SK-N-SH treated with all-trans-retinoic acid at 6 μM for 48 hours (cell line): ENCODE results near the gene ARRDC1.

ENCODE experiments used
- ARNTL ChIP-seq: fragments of 450-650 bp; formaldehyde crosslinking; IDR thresholded peaks from 2 replicates; pipeline ENCODE4 v1.5.0; 2020; ENCODE audit warnings: low read depth, mild to moderate bottlenecking, moderate library complexity, borderline replicate concordance
- CSDC2 ChIP-seq: fragments of 250-450 bp; sonication (Bioruptor Pico); IDR thresholded peaks from 2 replicates; pipeline ENCODE4 v1.5.0; 2020; ENCODE audit warnings: mild to moderate bottlenecking, moderate library complexity
- GLIS3 ChIP-seq: fragments of 250-450 bp; sonication (Bioruptor Pico); IDR thresholded peaks from 2 replicates; pipeline ENCODE4 v1.5.0; 2020; ENCODE audit warnings: mild to moderate bottlenecking, moderate library complexity
- ISL1 ChIP-seq: fragments of 250-450 bp; sonication (Bioruptor Pico); IDR thresholded peaks from 2 replicates; pipeline ENCODE4 v2.1.2; 2022; ENCODE audit warnings: mild to moderate bottlenecking, moderate library complexity
- RARB ChIP-seq: fragments of 250-450 bp; sonication (Bioruptor Pico); IDR thresholded peaks from 2 replicates; pipeline ENCODE4 v1.8.0; 2021; ENCODE audit warnings: mild to moderate bottlenecking, moderate library complexity
- TCF4 ChIP-seq: fragments of 250-450 bp; sonication (Bioruptor Pico); IDR thresholded peaks from 2 replicates; pipeline ENCODE4 v1.8.0; 2021; ENCODE audit warnings: mild to moderate bottlenecking, moderate library complexity, borderline replicate concordance
- ZFP3 ChIP-seq: fragments of 250-450 bp; sonication (Bioruptor Pico); IDR thresholded peaks from 2 replicates; pipeline ENCODE4 v1.5.0; 2020; ENCODE audit warnings: mild to moderate bottlenecking, moderate library complexity
- ZFP30 ChIP-seq: fragments of 450-650 bp; formaldehyde crosslinking; IDR thresholded peaks from 2 replicates; pipeline ENCODE4 v1.5.0; 2022; ENCODE audit warnings: mild to moderate bottlenecking, moderate library complexity
- ZNF70 ChIP-seq: fragments of 450-650 bp; formaldehyde crosslinking; IDR thresholded peaks from 2 replicates; pipeline ENCODE4 v1.5.0; 2020; ENCODE audit warnings: mild to moderate bottlenecking, moderate library complexity
- TF ChIP-seq, protein P1 (sequence below): fragments of 250-450 bp; sonication (Bioruptor Pico); IDR thresholded peaks from 2 replicates; pipeline ENCODE4 v1.5.1; 2020; ENCODE audit warnings: low read depth, mild to moderate bottlenecking, moderate library complexity
- TF ChIP-seq, protein P2 (sequence below): fragments of 250-450 bp; sonication (Bioruptor Pico); IDR thresholded peaks from 2 replicates; pipeline ENCODE4 v1.8.0; 2020; ENCODE audit warnings: mild to moderate bottlenecking, moderate library complexity, borderline replicate concordance
- TF ChIP-seq, protein P3 (sequence below): fragments of 250-450 bp; sonication (Bioruptor Pico); IDR thresholded peaks from 2 replicates; pipeline ENCODE4 v1.5.1; 2021; ENCODE audit warnings: mild to moderate bottlenecking, moderate library complexity

DNA sequence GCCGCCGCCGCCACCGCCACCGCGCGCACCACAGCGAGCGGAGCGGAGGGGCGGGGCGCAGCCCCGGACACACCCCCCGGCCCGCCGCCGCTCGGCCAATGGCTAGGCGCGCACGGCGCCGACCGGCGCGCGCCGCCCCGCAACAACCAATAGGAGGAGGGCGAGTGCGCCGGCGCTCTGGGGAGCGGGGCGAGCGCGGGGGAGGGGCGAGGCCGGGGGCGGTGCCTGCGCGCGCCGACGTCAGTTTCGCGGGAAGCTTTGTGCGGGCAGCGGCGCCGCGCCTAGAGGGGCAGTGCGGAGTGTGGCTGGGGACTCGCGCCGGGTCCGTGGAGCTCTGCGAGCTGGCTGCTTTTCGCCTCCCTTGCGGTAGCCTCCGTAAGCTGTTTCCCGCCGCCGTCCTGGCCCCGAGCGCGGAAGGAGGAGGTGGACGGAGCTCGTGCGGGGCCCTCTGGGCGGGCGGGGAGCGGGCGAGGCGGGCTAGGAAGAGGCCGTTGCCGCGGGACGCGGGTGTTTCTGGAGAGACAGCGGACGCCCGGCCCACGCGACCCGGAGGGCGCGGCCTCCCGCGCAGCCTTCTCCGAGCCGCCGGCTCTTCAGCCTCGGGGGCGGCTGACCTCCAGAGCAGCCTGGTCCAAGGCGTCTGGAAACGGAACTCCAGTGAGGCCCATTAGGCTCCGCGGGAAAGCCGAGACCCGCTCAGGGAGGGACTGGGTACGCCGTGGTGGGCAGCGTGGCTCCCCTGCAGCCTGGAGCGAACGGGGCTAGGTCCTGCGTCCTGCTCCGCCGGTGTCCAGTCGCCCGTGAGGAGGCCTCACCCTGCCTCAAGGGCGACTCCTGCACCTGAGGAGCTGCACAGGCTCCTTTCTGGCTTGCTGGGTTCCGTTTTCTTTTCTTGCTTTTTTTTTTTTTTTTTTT is 14.8 kb upstream of the ARRDC1 start, which contains the start of gene ZMYND19:
- no peak for TF ChIP-seq ZFP3
- TF ChIP-seq TCF4 (CRISPR knock-in tag) = no peak
- TF ChIP-seq ISL1 (CRISPR knock-in tag) = no peak
- TF ChIP-seq, protein P1, sequence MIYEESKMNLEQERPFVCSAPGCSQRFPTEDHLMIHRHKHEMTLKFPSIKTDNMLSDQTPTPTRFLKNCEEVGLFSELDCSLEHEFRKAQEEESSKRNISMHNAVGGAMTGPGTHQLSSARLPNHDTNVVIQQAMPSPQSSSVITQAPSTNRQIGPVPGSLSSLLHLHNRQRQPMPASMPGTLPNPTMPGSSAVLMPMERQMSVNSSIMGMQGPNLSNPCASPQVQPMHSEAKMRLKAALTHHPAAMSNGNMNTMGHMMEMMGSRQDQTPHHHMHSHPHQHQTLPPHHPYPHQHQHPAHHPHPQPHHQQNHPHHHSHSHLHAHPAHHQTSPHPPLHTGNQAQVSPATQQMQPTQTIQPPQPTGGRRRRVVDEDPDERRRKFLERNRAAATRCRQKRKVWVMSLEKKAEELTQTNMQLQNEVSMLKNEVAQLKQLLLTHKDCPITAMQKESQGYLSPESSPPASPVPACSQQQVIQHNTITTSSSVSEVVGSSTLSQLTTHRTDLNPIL = no peak
- TF ChIP-seq ZNF70 (CRISPR knock-in tag) = no peak
- TF ChIP-seq RARB = no peak
- no peak for TF ChIP-seq CSDC2
- TF ChIP-seq, protein P2, sequence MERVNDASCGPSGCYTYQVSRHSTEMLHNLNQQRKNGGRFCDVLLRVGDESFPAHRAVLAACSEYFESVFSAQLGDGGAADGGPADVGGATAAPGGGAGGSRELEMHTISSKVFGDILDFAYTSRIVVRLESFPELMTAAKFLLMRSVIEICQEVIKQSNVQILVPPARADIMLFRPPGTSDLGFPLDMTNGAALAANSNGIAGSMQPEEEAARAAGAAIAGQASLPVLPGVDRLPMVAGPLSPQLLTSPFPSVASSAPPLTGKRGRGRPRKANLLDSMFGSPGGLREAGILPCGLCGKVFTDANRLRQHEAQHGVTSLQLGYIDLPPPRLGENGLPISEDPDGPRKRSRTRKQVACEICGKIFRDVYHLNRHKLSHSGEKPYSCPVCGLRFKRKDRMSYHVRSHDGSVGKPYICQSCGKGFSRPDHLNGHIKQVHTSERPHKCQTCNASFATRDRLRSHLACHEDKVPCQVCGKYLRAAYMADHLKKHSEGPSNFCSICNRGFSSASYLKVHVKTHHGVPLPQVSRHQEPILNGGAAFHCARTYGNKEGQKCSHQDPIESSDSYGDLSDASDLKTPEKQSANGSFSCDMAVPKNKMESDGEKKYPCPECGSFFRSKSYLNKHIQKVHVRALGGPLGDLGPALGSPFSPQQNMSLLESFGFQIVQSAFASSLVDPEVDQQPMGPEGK (CRISPR knock-in tag) = no peak
- TF ChIP-seq ARNTL (CRISPR knock-in tag) = no peak
- TF ChIP-seq ZFP30 (CRISPR knock-in tag) = no peak
- no peak for TF ChIP-seq GLIS3 (CRISPR knock-in tag)
- TF ChIP-seq, protein P3, sequence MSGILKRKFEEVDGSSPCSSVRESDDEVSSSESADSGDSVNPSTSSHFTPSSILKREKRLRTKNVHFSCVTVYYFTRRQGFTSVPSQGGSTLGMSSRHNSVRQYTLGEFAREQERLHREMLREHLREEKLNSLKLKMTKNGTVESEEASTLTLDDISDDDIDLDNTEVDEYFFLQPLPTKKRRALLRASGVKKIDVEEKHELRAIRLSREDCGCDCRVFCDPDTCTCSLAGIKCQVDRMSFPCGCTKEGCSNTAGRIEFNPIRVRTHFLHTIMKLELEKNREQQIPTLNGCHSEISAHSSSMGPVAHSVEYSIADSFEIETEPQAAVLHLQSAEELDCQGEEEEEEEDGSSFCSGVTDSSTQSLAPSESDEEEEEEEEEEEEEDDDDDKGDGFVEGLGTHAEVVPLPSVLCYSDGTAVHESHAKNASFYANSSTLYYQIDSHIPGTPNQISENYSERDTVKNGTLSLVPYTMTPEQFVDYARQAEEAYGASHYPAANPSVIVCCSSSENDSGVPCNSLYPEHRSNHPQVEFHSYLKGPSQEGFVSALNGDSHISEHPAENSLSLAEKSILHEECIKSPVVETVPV (CRISPR knock-in tag) = no peak
